ENCODE data around the gene ANG.
"Not testable (repeated sequence)": the region's sequence is repeated elsewhere in the genome, so short reads cannot be mapped to it uniquely, and the experiment has no call there.

Gene ANG

GRCh38 chr14:20699931-20700330 is 11.4 kb downstream of the ANG start:
- Histone ChIP-seq H3K36me3 (ENCODE audit: control insufficient read depth in 2 of 2, insufficient read depth in 2 of 2, low read length in 2 of 2) (peaks cover 6 to 7% of the 10 kb centered on the region in 2 donors), H3K9me3 (ENCODE audit: control insufficient read depth in 2 of 2, low read length in 2 of 2) (no peaks in the 10 kb centered on the region), H3K27ac (ENCODE audit: low read length) (no peak overlapping the region), H3K4me1 (ENCODE audit: control insufficient read depth, insufficient read depth, low read length) (no peaks in the 10 kb centered on the region), H3K27me3 (ENCODE audit: control insufficient read depth in 1 of 2, insufficient read depth in 2 of 2, low read length in 2 of 2) (no peaks in the 10 kb centered on the region), H3K4me3 (ENCODE audit: low read length in 2 of 2) (no peak overlapping the region), H3K9ac (ENCODE audit: low read length in 2 of 2) (no peak overlapping the region)

GRCh38 chr14:20700965-20701364 is 12.4 kb downstream of the ANG start:
- H3K9ac ChIP-seq (ENCODE audit: low read length in 2 of 2); H3K36me3 ChIP-seq (ENCODE audit: control insufficient read depth in 2 of 2, insufficient read depth in 2 of 2, low read length in 2 of 2); H3K27me3 ChIP-seq (ENCODE audit: control insufficient read depth in 1 of 2, insufficient read depth in 2 of 2, low read length in 2 of 2); H3K4me1 ChIP-seq (ENCODE audit: control insufficient read depth, insufficient read depth, low read length); H3K4me3 ChIP-seq (ENCODE audit: low read length in 2 of 2); H3K9me3 ChIP-seq (ENCODE audit: control insufficient read depth in 2 of 2, low read length in 2 of 2); H3K27ac ChIP-seq (ENCODE audit: low read length): not testable (repeated sequence)

- Histone ChIP-seq H3K36me3 (ENCODE audit: control insufficient read depth in 2 of 2, insufficient read depth in 2 of 2, low read length in 2 of 2) (no peaks in the 10 kb centered on the region), H3K9me3 (ENCODE audit: control insufficient read depth in 2 of 2, low read length in 2 of 2) (no peaks in the 10 kb centered on the region), H3K27me3 (ENCODE audit: control insufficient read depth in 1 of 2, insufficient read depth in 2 of 2, low read length in 2 of 2) (no peaks in the 10 kb centered on the region), H3K9ac (ENCODE audit: low read length in 2 of 2) (no peak overlapping the region), H3K4me3 (ENCODE audit: low read length in 2 of 2) (no peak overlapping the region), H3K27ac (ENCODE audit: low read length) (no peak overlapping the region), H3K4me1 (ENCODE audit: control insufficient read depth, insufficient read depth, low read length) (no peaks in the 10 kb centered on the region)
Measured at GRCh38 chr14:20706657-20707355, 18.2 kb downstream of the ANG start.

- H3K27ac ChIP-seq (ENCODE audit: low read length): no peak overlapping the region
- no peaks in the 10 kb centered on the region for H3K9me3 ChIP-seq (ENCODE audit: control insufficient read depth in 2 of 2, low read length in 2 of 2)
- H3K4me1 ChIP-seq (ENCODE audit: control insufficient read depth, insufficient read depth, low read length): no peaks in the 10 kb centered on the region
- H3K9ac ChIP-seq (ENCODE audit: low read length in 2 of 2): no peak overlapping the region
- H3K27me3 ChIP-seq (ENCODE audit: control insufficient read depth in 1 of 2, insufficient read depth in 2 of 2, low read length in 2 of 2): no peaks in the 10 kb centered on the region
- no peaks in the 10 kb centered on the region for H3K36me3 ChIP-seq (ENCODE audit: control insufficient read depth in 2 of 2, insufficient read depth in 2 of 2, low read length in 2 of 2)
- no peak overlapping the region for H3K4me3 ChIP-seq (ENCODE audit: low read length in 2 of 2)
Measured at GRCh38 chr14:20707622-20708021, 19.1 kb downstream of the ANG start.

GRCh38 chr14:20711261-20711660 is 22.7 kb downstream of the ANG start:
- no peak overlapping the region for H3K27ac ChIP-seq (ENCODE audit: low read length)
- H3K4me3 ChIP-seq (ENCODE audit: low read length in 2 of 2): no peak overlapping the region
- no peaks in the 10 kb centered on the region for H3K9me3 ChIP-seq (ENCODE audit: control insufficient read depth in 2 of 2, low read length in 2 of 2)
- no peaks in the 10 kb centered on the region for H3K27me3 ChIP-seq (ENCODE audit: control insufficient read depth in 1 of 2, insufficient read depth in 2 of 2, low read length in 2 of 2)
- no peaks in the 10 kb centered on the region for H3K4me1 ChIP-seq (ENCODE audit: control insufficient read depth, insufficient read depth, low read length)
- H3K9ac ChIP-seq (ENCODE audit: low read length in 2 of 2): no peak overlapping the region
- no peaks in the 10 kb centered on the region for H3K36me3 ChIP-seq (ENCODE audit: control insufficient read depth in 2 of 2, insufficient read depth in 2 of 2, low read length in 2 of 2)

- H3K4me3 ChIP-seq (ENCODE audit: low read length in 2 of 2): no peak overlapping the region
- H3K27me3 ChIP-seq (ENCODE audit: control insufficient read depth in 1 of 2, insufficient read depth in 2 of 2, low read length in 2 of 2): no peaks in the 10 kb centered on the region
- H3K36me3 ChIP-seq (ENCODE audit: control insufficient read depth in 2 of 2, insufficient read depth in 2 of 2, low read length in 2 of 2): no peaks in the 10 kb centered on the region
- no peaks in the 10 kb centered on the region for H3K9me3 ChIP-seq (ENCODE audit: control insufficient read depth in 2 of 2, low read length in 2 of 2)
- no peaks in the 10 kb centered on the region for H3K4me1 ChIP-seq (ENCODE audit: control insufficient read depth, insufficient read depth, low read length)
- no peak overlapping the region for H3K9ac ChIP-seq (ENCODE audit: low read length in 2 of 2)
- no peak overlapping the region for H3K27ac ChIP-seq (ENCODE audit: low read length)
Measured at GRCh38 chr14:20711685-20712084, 23.1 kb downstream of the ANG start.

GRCh38 chr14:20712904-20713303 is 24.3 kb downstream of the ANG start:
- H3K36me3 ChIP-seq (ENCODE audit: control insufficient read depth in 2 of 2, insufficient read depth in 2 of 2, low read length in 2 of 2): no peaks in the 10 kb centered on the region

GRCh38 chr14:20714593-20715250 is 26.2 kb downstream of the ANG start:
- Histone ChIP-seq H3K36me3 (ENCODE audit: control insufficient read depth in 2 of 2, insufficient read depth in 2 of 2, low read length in 2 of 2) (no peaks in the 10 kb centered on the region), H3K27me3 (ENCODE audit: control insufficient read depth in 1 of 2, insufficient read depth in 2 of 2, low read length in 2 of 2) (no peaks in the 10 kb centered on the region), H3K9ac (ENCODE audit: low read length in 2 of 2) (no peak overlapping the region), H3K9me3 (ENCODE audit: control insufficient read depth in 2 of 2, low read length in 2 of 2) (no peaks in the 10 kb centered on the region), H3K27ac (ENCODE audit: low read length) (no peak overlapping the region), H3K4me1 (ENCODE audit: control insufficient read depth, insufficient read depth, low read length) (no peaks in the 10 kb centered on the region), H3K4me3 (ENCODE audit: low read length in 2 of 2) (no peak overlapping the region)

More at GRCh38 chr14:20712904-20713303, 24.3 kb downstream of the ANG start:
- no peaks in the 10 kb centered on the region for H3K4me1 ChIP-seq (ENCODE audit: control insufficient read depth, insufficient read depth, low read length)
- no peaks in the 10 kb centered on the region for H3K9me3 ChIP-seq (ENCODE audit: control insufficient read depth in 2 of 2, low read length in 2 of 2)
- no peak overlapping the region for H3K9ac ChIP-seq (ENCODE audit: low read length in 2 of 2)
- H3K4me3 ChIP-seq (ENCODE audit: low read length in 2 of 2): no peak overlapping the region
- no peak overlapping the region for H3K27ac ChIP-seq (ENCODE audit: low read length)
- no peaks in the 10 kb centered on the region for H3K27me3 ChIP-seq (ENCODE audit: control insufficient read depth in 1 of 2, insufficient read depth in 2 of 2, low read length in 2 of 2)

GRCh38 chr14:20719777-20720176 is 31.2 kb downstream of the ANG start:
- H3K4me3 ChIP-seq (ENCODE audit: low read length in 2 of 2): no peak overlapping the region
- H3K9ac ChIP-seq (ENCODE audit: low read length in 2 of 2): no peak overlapping the region
- no peaks in the 10 kb centered on the region for H3K36me3 ChIP-seq (ENCODE audit: control insufficient read depth in 2 of 2, insufficient read depth in 2 of 2, low read length in 2 of 2)
- H3K4me1 ChIP-seq (ENCODE audit: control insufficient read depth, insufficient read depth, low read length): peaks cover 2% of the 10 kb centered on the region
- H3K27me3 ChIP-seq (ENCODE audit: control insufficient read depth in 1 of 2, insufficient read depth in 2 of 2, low read length in 2 of 2): peaks cover 5 to 17% of the 10 kb centered on the region in 2 donors
- no peak overlapping the region for H3K27ac ChIP-seq (ENCODE audit: low read length)
- no peaks in the 10 kb centered on the region for H3K9me3 ChIP-seq (ENCODE audit: control insufficient read depth in 2 of 2, low read length in 2 of 2)

GRCh38 chr14:20720741-20721140 is 32.2 kb downstream of the ANG start:
- Histone ChIP-seq H3K27ac (ENCODE audit: low read length) (no peak overlapping the region), H3K9ac (ENCODE audit: low read length in 2 of 2) (no peak overlapping the region), H3K27me3 (ENCODE audit: control insufficient read depth in 1 of 2, insufficient read depth in 2 of 2, low read length in 2 of 2) (peaks cover 7 to 17% of the 10 kb centered on the region in 2 donors), H3K9me3 (ENCODE audit: control insufficient read depth in 2 of 2, low read length in 2 of 2) (no peaks in the 10 kb centered on the region), H3K4me3 (ENCODE audit: low read length in 2 of 2) (no peak overlapping the region), H3K36me3 (ENCODE audit: control insufficient read depth in 2 of 2, insufficient read depth in 2 of 2, low read length in 2 of 2) (no peaks in the 10 kb centered on the region), H3K4me1 (ENCODE audit: control insufficient read depth, insufficient read depth, low read length) (peaks cover 2% of the 10 kb centered on the region)

GRCh38 chr14:20722016-20722415 is 33.5 kb downstream of the ANG start:
- Histone ChIP-seq H3K27ac (ENCODE audit: low read length) (no peak overlapping the region), H3K9ac (ENCODE audit: low read length in 2 of 2) (no peak overlapping the region), H3K9me3 (ENCODE audit: control insufficient read depth in 2 of 2, low read length in 2 of 2) (no peaks in the 10 kb centered on the region), H3K4me3 (ENCODE audit: low read length in 2 of 2) (no peak overlapping the region), H3K4me1 (ENCODE audit: control insufficient read depth, insufficient read depth, low read length) (peaks cover 2% of the 10 kb centered on the region), H3K36me3 (ENCODE audit: control insufficient read depth in 2 of 2, insufficient read depth in 2 of 2, low read length in 2 of 2) (no peaks in the 10 kb centered on the region), H3K27me3 (ENCODE audit: control insufficient read depth in 1 of 2, insufficient read depth in 2 of 2, low read length in 2 of 2) (peaks cover 7 to 20% of the 10 kb centered on the region in 2 donors)

Measured in stomach smooth muscle (tissue), 2 donors.